Smooth muscle cell (in vitro differentiated cells): Measurements from ENCODE around the gene LRRC27. TPM values are rescaled to one million over a fixed set of nuclear protein-coding genes. Genes with fewer than 3 reads are reported as not detected.

Experiments used
- DNase-seq: peaks from one replicate; lab custom pipeline; 2025; ENCODE audit not compliant: unreplicated experiment; lab: John Stamatoyannopoulos, UW
- H2AFZ ChIP-seq: fragments of 200-600 bp; sonication (generic); 2 replicates; pipeline ENCODE4 v1.6.0; 2016; ENCODE audit warnings: antibody characterized with exemption, low read depth, mild to moderate bottlenecking
- H3F3A ChIP-seq: fragments of 200-600 bp; sonication (generic); 2 replicates; pipeline ENCODE4 v1.6.0; 2017; ENCODE audit warnings: antibody characterized with exemption, low read depth
- H3K27ac ChIP-seq: fragments of 200-600 bp; sonication (generic); 2 replicates; pipeline ENCODE4 v1.5.1; 2016; ENCODE audit warnings: low read depth, mild to moderate bottlenecking
- H3K27me3 ChIP-seq: fragments of 200-600 bp; sonication (generic); 2 replicates; pipeline ENCODE4 v1.6.1; 2016; ENCODE audit warnings: low read depth, mild to moderate bottlenecking
- H3K36me3 ChIP-seq: fragments of 200-600 bp; sonication (generic); 2 replicates; pipeline ENCODE4 v1.5.1; 2016; ENCODE audit warnings: low read depth
- H3K4me1 ChIP-seq: fragments of 200-600 bp; sonication (generic); 2 replicates; pipeline ENCODE4 v1.5.1; 2016; ENCODE audit warnings: low read depth
- H3K4me2 ChIP-seq: fragments of 200-600 bp; sonication (generic); 2 replicates; pipeline ENCODE4 v1.6.0; 2016; ENCODE audit warnings: mild to moderate bottlenecking
- H3K4me3 ChIP-seq: fragments of 200-600 bp; sonication (generic); 2 replicates; pipeline ENCODE4 v1.5.1; 2016; ENCODE audit warnings: mild to moderate bottlenecking
- H3K79me2 ChIP-seq: fragments of 200-600 bp; sonication (generic); 2 replicates; pipeline ENCODE4 v1.6.0; 2016; ENCODE audit warnings: low read depth, mild to moderate bottlenecking
- H3K9ac ChIP-seq: fragments of 200-600 bp; sonication (generic); 2 replicates; pipeline ENCODE4 v1.6.0; 2016; ENCODE audit warnings: low read depth
- H3K9me3 ChIP-seq: fragments of 200-600 bp; sonication (generic); replicated peaks from 2 replicates; pipeline ENCODE4 v1.5.1; 2016; ENCODE audit warnings: low read depth
- H4K20me1 ChIP-seq: fragments of 200-600 bp; sonication (generic); 2 replicates; pipeline ENCODE4 v1.6.0; 2016; ENCODE audit warnings: low read depth
- WGBS: methylation state at CpG from one replicate; pipeline ENCODE4 v1.1.7; 2016; ENCODE audit warnings: low lambda C conversion rate; 5-methylcytosine and 5-hydroxymethylcytosine counted together
- polyA plus RNA-seq: library from polyadenylated mRNA; unstranded; fragments of >200 nt; fragmentation: Nextera tagmentation; extraction: Ambion mirVana; gene quantifications from 2 replicates; pipeline ENCODE4 v1.2.1, GENCODE V29; 2016
- total RNA-seq: library from RNA; depleted of rRNA; stranded (reverse); fragments of >200 nt; gene quantifications from 2 replicates; pipeline ENCODE4 v1.2.3, GENCODE V29; 2014
- TF ChIP-seq, protein P1 (sequence below): fragments of 200-600 bp; sonication (generic); IDR thresholded peaks from 2 replicates; pipeline ENCODE4 v1.5.1; 2017; ENCODE audit warnings: borderline replicate concordance, mild to moderate bottlenecking, antibody characterized with exemption; ENCODE audit not compliant: insufficient read depth, poor library complexity, severe bottlenecking

Gene LRRC27
- total and polyA plus RNA-seq, 2 experiments from 2014 or later, result 7.6 to 11.5 TPM

DNA sequence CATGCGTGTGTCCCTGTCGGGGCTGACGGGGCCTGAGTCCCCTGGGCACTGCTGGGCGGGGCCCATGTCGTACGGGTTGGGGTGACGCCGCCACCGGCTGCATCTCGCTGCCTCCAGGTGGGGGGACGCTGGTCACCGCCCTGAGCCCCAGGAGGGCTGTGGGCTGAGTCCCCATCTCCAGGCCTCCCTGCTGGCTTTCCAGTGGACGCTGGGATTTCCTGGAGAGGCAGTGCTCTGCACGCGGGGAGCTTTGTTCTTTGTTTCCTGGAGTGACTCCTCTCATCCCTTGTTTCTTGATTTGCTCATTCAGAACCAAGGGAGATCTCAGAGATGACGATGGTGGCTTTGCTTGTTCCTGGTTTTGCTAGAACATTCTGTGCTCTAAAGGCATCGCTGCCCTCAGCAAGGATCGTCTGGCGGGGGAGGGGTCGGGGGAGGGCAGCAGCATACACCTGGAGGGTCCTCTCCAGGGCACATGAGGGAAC is 86.0 kb downstream of the LRRC27 start:
- Histone ChIP-seq H3K27ac (no peak overlapping the region), H3K79me2 (peaks cover 20% of the 10 kb centered on the region), H3F3A (no peaks in the 10 kb centered on the region), H3K4me1 (peaks cover 28% of the 10 kb centered on the region), H3K27me3 (no peaks in the 10 kb centered on the region), H3K36me3 (no peaks in the 10 kb centered on the region), H3K4me3 (no peak overlapping the region), H3K9ac (no peak overlapping the region), H3K4me2 (no peak overlapping the region), H4K20me1 (peaks cover 10% of the 10 kb centered on the region), H3K9me3 (no peaks in the 10 kb centered on the region), H2AFZ (no peak overlapping the region)
- no peak for DNase-seq
- TF ChIP-seq, protein P1, sequence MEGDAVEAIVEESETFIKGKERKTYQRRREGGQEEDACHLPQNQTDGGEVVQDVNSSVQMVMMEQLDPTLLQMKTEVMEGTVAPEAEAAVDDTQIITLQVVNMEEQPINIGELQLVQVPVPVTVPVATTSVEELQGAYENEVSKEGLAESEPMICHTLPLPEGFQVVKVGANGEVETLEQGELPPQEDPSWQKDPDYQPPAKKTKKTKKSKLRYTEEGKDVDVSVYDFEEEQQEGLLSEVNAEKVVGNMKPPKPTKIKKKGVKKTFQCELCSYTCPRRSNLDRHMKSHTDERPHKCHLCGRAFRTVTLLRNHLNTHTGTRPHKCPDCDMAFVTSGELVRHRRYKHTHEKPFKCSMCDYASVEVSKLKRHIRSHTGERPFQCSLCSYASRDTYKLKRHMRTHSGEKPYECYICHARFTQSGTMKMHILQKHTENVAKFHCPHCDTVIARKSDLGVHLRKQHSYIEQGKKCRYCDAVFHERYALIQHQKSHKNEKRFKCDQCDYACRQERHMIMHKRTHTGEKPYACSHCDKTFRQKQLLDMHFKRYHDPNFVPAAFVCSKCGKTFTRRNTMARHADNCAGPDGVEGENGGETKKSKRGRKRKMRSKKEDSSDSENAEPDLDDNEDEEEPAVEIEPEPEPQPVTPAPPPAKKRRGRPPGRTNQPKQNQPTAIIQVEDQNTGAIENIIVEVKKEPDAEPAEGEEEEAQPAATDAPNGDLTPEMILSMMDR, result no peak
- 72% methylated on average over 20 of the region's 20 CpGs for whole genome bisulfite sequencing

DNA sequence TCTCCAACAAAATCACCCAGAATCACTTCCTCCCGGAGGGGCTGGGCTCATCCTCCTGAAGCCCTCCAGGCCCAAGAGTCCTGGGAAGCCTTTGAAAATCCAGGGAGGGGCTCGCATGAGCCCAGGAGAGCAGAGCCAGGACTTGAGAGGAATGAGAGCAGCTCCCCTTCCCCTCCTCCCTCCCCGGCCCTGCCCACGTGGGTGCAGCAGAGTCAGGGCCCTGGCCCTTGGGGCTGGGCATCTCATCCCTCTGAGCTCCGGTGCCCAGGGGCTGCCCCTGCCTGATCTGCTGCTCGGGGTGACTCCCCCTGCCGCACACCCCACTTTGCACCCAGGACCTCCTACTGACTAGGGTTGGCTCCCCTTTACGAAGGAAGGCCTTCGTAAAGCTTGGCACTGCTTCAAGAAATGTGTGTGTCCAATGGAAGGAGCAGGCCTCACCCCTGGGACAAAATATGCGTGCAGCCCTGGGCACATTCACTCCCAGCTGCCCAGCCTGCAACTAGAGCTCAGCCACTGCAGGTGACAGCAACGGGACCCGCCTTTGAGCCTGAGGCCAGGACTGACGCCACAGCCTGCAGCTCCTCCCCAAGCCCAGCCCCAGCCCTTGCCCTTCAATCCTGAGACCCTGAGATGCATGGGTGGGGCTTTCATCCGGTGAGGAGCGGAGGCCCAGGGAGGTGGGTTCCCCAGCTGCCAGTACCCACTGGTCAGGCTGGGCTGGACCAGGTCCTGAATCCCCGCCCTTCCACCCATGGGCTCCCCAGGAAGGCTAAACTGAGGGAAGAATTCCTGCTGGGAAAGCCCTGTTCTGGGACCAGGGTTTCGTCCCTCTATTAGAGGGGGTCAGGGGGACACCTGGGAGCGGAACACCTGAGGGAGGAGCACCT is 86.8 kb downstream of the LRRC27 start:
- H3K9ac ChIP-seq, result no peak overlapping the region
- H3F3A ChIP-seq, result no peaks in the 10 kb centered on the region
- peaks cover 7% of the 10 kb centered on the region for H4K20me1 ChIP-seq
- no peak overlapping the region for H2AFZ ChIP-seq
- H3K4me3 ChIP-seq, result no peak overlapping the region
- H3K4me1 ChIP-seq, result peaks cover 28% of the 10 kb centered on the region
- WGBS, result 62% methylated on average over 16 of the region's 18 CpGs
- TF ChIP-seq, protein P1, result no peak
- no peaks in the 10 kb centered on the region for H3K9me3 ChIP-seq
- peaks cover 16% of the 10 kb centered on the region for H3K79me2 ChIP-seq
- H3K4me2 ChIP-seq, result no peak overlapping the region
- DNase-seq, result no peak
- H3K27ac ChIP-seq, result no peak overlapping the region
- H3K36me3 ChIP-seq, result no peaks in the 10 kb centered on the region
- H3K27me3 ChIP-seq, result no peaks in the 10 kb centered on the region

DNA sequence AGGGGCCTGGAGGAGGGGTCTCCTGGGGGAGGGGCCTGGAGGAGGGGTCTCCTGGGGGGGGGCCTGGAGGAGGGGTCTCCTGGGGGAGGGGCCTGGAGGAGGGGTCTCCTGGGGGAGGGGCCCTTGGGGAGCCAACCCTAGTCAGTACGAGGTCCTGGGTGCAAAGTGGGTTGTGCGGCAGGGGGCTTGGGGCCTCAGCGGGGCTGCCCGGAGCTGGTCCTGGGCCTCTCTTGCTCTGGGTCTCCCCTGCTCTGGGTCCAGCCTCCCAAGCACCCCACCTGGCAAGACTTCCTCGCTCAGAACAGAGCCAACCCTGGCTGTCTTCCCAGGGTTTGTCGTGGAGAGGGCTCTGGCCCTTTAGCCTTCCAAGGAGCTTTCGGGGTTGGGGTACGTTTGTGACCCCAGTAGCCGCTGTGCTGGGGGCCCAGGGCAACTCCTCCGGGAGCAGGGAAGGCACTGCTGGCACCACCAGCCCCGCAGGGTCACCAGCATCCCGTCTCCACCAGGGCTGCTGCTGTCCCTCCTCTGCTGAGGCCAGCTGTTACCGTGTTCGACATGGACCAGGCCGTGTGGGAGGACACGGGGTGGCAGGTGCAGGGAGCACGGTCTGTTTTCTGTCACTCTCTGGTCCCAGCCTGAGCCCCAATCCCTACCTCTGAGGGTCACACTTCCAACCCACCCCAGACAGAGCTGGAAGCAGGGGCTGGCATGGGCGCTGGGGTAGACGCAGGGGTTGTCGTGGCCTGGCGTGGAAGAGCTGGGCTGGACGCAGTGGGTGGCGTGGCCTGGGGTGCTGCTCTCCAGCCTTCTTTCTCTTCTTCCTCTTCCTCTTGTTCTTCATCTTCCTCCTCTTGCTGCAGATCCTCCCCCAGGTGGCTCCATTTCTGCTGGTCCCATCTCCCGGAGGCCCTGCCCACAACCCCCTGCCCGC is 87.8 kb downstream of the LRRC27 start:
- no peak overlapping the region for H3K27ac ChIP-seq
- H3K27me3 ChIP-seq, result no peaks in the 10 kb centered on the region
- DNase-seq, result no peak
- H4K20me1 ChIP-seq, result no peaks in the 10 kb centered on the region
- no peaks in the 10 kb centered on the region for H3F3A ChIP-seq
- 90% methylated on average over 24 of the region's 25 CpGs for WGBS
- TF ChIP-seq, protein P1, result no peak
- no peaks in the 10 kb centered on the region for H3K36me3 ChIP-seq
- no peak overlapping the region for H3K4me3 ChIP-seq
- H3K9ac ChIP-seq, result no peak overlapping the region
- no peak overlapping the region for H2AFZ ChIP-seq
- H3K4me1 ChIP-seq, result peaks cover 25% of the 10 kb centered on the region
- H3K79me2 ChIP-seq, result peaks cover 10% of the 10 kb centered on the region
- H3K4me2 ChIP-seq, result no peak overlapping the region
- H3K9me3 ChIP-seq, result no peaks in the 10 kb centered on the region
